ENCODE results near the gene ECI1. TPM values are rescaled to one million over a fixed set of nuclear protein-coding genes. Genes with fewer than 3 reads are reported as not detected.

ECI1 gene
- total RNA-seq, 2 donors from 2014 or later, result 75.8 to 94.7 TPM

GRCh38 chr16:2286550-2286949 lies 35.2 kb upstream of the ECI1 start:
- Mint-ChIP-seq H3K27me3 (ENCODE audit: insufficient read depth) (no peaks in the 10 kb centered on the region), H3K27ac (no peak overlapping the region), H3K36me3 (ENCODE audit: low read depth) (no peaks in the 10 kb centered on the region), H3K9me3 (no peaks in the 10 kb centered on the region), H3K4me3 (no peak overlapping the region), H3K4me1 (no peaks in the 10 kb centered on the region)
- no peak for DNase-seq
- H3K36me3 ChIP-seq (ENCODE audit: control insufficient read depth, insufficient read depth, low read length), result no peaks in the 10 kb centered on the region
- H3K27me3 ChIP-seq (ENCODE audit: control insufficient read depth, insufficient read depth, low read length, poor library complexity, severe bottlenecking), result no peaks in the 10 kb centered on the region
- H3K27ac ChIP-seq (ENCODE audit: low read depth, low read length), result no peak overlapping the region
- TF ChIP-seq CTCF (conservative IDR thresholded peaks at IDR 0.05), result no peak
- no peaks in the 10 kb centered on the region for H3K9me3 ChIP-seq (ENCODE audit: control insufficient read depth, low read length)
- H3K4me1 ChIP-seq (ENCODE audit: control insufficient read depth, insufficient read depth, low read length), result no peaks in the 10 kb centered on the region
- WGBS, 2 experiments (ENCODE audit: insufficient coverage in 1 of 2, insufficient read length in 1 of 2), result 89 to 91% methylated on average over 15 to 17 of the region's 17 CpGs
- no peak overlapping the region for H3K9ac ChIP-seq (ENCODE audit: extremely low read depth, low read length, poor library complexity, severe bottlenecking)
- no peak overlapping the region for H3K4me3 ChIP-seq (ENCODE audit: low read length)

- no peaks in the 10 kb centered on the region for H3K36me3 Mint-ChIP-seq (ENCODE audit: low read depth)
- H3K4me1 ChIP-seq (ENCODE audit: control insufficient read depth, insufficient read depth, low read length), result no peaks in the 10 kb centered on the region
- H3K27ac ChIP-seq (ENCODE audit: low read depth, low read length), result no peak overlapping the region
- H3K27ac Mint-ChIP-seq, result no peak overlapping the region
- no peaks in the 10 kb centered on the region for H3K27me3 Mint-ChIP-seq (ENCODE audit: insufficient read depth)
- no peaks in the 10 kb centered on the region for H3K4me1 Mint-ChIP-seq
- TF ChIP-seq CTCF (conservative IDR thresholded peaks at IDR 0.05), result no peak
- H3K27me3 ChIP-seq (ENCODE audit: control insufficient read depth, insufficient read depth, low read length, poor library complexity, severe bottlenecking), result no peaks in the 10 kb centered on the region
- H3K9ac ChIP-seq (ENCODE audit: extremely low read depth, low read length, poor library complexity, severe bottlenecking), result no peak overlapping the region
- 92 to 93% methylated on average over 11 to 13 of the region's 13 CpGs for WGBS, 2 experiments (ENCODE audit: insufficient coverage in 1 of 2, insufficient read length in 1 of 2)
- H3K9me3 Mint-ChIP-seq, result no peaks in the 10 kb centered on the region
- H3K4me3 Mint-ChIP-seq, result no peak overlapping the region
- H3K9me3 ChIP-seq (ENCODE audit: control insufficient read depth, low read length), result no peaks in the 10 kb centered on the region
- no peaks in the 10 kb centered on the region for H3K36me3 ChIP-seq (ENCODE audit: control insufficient read depth, insufficient read depth, low read length)
- peak; percentile 50 for DNase-seq
- no peak overlapping the region for H3K4me3 ChIP-seq (ENCODE audit: low read length)
These were observed 34.4 kb upstream of the ECI1 start for GRCh38 chr16:2285731-2286191.

GRCh38 chr16:2284797-2285576 lies 33.6 kb upstream of the ECI1 start:
- H3K4me3 ChIP-seq (ENCODE audit: low read length), result no peak overlapping the region
- Mint-ChIP-seq H3K4me1 (no peaks in the 10 kb centered on the region), H3K27me3 (ENCODE audit: insufficient read depth) (no peaks in the 10 kb centered on the region), H3K27ac (no peak overlapping the region), H3K4me3 (no peak overlapping the region), H3K36me3 (ENCODE audit: low read depth) (no peaks in the 10 kb centered on the region), H3K9me3 (no peaks in the 10 kb centered on the region)
- H3K4me1 ChIP-seq (ENCODE audit: control insufficient read depth, insufficient read depth, low read length), result no peaks in the 10 kb centered on the region
- no peak overlapping the region for H3K27ac ChIP-seq (ENCODE audit: low read depth, low read length)
- no peaks in the 10 kb centered on the region for H3K36me3 ChIP-seq (ENCODE audit: control insufficient read depth, insufficient read depth, low read length)
- no peak for TF ChIP-seq CTCF (conservative IDR thresholded peaks at IDR 0.05)
- no peaks in the 10 kb centered on the region for H3K9me3 ChIP-seq (ENCODE audit: control insufficient read depth, low read length)
- DNase-seq, result peak; percentile 42
- H3K9ac ChIP-seq (ENCODE audit: extremely low read depth, low read length, poor library complexity, severe bottlenecking), result no peak overlapping the region
- 92 to 93% methylated on average over 24 to 35 of the region's 35 CpGs for WGBS, 2 experiments (ENCODE audit: insufficient coverage in 1 of 2, insufficient read length in 1 of 2)
- H3K27me3 ChIP-seq (ENCODE audit: control insufficient read depth, insufficient read depth, low read length, poor library complexity, severe bottlenecking), result no peaks in the 10 kb centered on the region

Data from endodermal cell (in vitro differentiated cells).